Right lung (tissue), 5 donors: ENCODE results near the gene PARM1. TPM values are rescaled to one million over a fixed set of nuclear protein-coding genes. Genes with fewer than 3 reads are reported as not detected.

Source experiments
- DNase-seq, 2 donors: peaks; one replicate each; pipeline ENCODE4 v3.0.0-alpha.2; 2013
- polyA plus RNA-seq, 5 donors: library from polyadenylated mRNA; unstranded; fragments of 120-200 nt; gene quantifications; one replicate each; pipeline versions ENCODE4 v1.2.1 to v1.2.3, GENCODE V29; 2013; ENCODE audit warnings: inconsistent platforms in 1 of 5, low replicate concordance in 1 of 5; ENCODE audit not compliant: insufficient read length in 5 of 5, insufficient read depth in 1 of 5

Gene PARM1
- polyA plus RNA-seq, 5 donors, result 29.9 to 59.5 (median 44.9) TPM

DNA sequence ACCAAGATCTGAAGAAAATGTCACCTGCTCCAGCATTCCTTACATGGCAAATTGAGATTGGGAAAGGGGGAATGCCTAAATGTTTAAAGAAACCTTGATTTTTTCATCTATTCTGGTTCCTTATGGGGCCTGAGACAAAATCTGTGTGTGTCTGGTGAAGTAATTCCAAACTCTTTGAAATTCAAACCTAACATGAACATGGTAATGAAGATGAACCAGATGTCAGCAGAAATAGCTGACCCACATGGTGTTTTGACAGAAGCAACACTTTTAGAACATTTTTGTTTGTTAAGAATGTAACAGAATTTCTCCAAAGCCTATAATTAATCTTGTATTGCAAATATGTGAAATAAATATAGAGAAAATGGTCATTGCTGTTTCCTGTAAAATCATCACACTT is 133.0 kb downstream of the PARM1 start:
- DNase-seq, result no peak

DNA sequence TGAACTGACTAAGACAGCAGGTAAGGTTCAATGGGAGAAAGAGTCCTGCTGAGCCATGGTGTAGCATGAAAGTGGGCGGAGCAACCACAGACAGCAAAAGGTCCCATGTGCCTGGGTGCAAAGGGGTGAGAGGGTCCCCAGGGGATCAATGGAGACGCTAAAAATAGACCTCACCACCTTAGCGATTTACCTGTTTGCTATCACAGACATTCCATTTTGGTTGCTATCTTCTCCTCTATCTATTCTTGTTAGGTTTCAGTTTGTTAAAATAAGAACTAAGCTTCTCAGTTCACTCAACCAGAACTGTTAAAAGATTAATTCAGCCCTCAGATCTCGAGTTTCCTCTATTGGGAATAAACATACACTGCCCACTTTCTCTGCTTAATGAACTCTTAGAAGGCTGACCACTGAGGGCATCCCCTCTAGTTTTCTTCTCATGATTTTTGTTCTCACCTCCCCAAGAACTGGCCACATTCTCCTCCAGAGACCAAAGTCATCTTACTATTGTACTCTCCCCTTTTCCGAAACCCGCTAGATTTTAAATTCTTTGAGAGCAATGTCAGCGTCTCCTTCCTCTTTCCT is 136.7 kb downstream of the PARM1 start:
- DNase-seq, result no peak

DNA sequence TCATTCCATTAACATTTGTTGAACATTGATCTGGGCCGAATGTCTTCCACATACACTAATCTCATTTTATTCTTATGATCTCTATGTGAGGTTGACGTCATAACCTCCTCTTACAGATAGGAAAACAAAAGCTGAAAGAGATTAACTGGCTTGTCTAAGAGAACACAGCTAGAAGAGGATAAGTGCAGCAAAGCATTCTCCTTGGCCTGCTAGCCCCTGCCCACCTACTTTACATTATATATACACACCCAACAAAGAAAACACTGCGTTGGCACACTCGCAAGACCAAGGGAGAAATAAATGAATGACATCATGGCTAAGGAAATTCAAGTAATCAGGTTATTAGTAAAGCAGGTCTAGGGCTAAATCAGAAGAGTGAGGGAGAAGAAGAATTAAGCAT is 138.4 kb downstream of the PARM1 start:
- DNase-seq, result no peak

DNA sequence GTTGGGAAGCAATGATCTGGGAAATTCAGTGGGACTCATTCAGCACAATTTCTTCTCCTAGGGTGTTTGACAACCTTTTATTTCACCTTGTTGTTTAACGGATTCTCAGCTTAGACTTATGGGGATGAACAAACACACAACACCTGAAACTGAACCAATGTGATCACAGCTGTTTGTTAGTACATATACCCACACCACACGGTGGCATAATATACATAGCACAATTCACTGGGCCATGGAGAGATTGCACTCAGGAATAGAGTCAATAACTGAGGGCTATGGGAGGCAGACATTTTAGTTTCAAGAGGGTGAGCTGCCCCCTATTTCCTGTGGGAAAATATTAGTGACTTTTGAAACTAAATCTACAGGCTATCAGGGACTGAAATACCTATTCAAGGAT is 148.0 kb downstream of the PARM1 start:
- DNase-seq, result no peak

DNA sequence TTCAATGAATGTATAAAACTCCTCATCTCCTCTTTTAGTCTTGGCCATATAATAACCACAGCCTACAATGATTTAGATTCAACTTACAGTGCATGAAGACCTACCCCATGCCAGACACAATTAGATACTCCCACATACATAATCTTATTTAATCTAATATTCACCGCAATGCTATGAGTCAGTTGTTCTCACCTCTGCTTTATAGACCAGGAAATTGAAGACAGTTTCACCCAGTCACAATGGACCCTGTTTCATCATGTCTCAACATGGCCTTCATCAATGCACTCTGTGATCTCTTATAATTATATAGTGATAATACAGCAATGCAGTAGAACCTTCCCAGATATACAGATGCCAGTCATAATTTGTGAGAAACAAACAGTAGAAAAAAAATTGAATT is 148.6 kb downstream of the PARM1 start:
- no peak for DNase-seq

DNA sequence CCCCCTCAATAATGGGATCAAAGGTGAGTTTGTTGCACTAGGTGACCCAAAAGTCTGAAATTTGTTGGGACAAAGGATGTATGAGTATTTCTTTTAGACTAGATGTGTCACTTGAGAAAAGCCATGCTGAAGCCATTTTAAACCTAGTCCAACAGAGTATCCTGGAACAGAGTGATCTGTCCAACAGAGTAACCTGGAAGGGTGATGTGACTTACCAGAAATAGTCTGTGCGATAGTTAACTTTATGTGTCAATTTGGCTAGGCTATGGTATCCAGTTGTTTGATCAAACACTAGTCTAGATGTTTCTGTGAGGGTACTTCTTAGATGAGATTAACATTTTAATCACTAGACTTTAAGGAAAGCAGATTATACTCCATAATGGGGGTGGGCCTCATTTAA is 154.5 kb downstream of the PARM1 start:
- DNase-seq, result no peak

DNA sequence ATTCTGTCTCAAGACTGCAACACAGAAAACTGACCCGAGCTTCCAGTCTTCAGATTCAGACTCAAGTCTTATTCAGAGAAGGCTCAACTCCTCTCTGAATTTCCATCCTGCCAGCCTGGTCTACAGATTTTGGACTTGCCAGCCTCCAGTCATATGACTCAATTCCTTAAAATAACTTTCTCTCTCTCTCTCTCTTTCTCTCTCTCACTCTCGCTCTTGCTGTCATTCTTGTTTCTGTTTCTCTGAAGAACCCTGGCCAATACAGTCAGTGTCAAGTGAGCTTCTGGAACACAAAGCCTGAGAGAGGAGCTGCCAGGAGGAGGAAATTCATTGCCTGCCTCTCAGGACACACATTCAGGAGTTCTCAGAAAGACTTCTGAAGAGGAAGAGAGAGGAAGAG is 154.9 kb downstream of the PARM1 start:
- DNase-seq, result no peak

DNA sequence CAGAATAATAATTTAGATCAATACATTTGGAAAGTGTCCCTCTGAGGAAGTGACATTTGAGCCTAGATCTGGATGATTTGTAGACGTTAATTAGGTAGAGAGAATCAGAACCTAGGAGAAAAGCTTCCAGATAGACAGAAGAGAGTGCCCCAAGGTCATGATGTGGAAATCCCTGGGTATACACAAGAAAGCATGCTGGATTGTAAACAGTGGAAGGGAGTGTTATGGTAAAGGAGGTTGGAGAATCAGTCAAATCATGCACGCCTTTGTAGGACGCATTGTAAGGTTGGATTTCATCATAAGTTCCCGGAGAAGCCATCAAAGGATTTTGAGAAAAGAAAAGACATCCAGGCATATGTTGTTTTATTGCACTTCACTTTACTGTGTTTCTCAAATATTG is 156.3 kb downstream of the PARM1 start:
- DNase-seq, result no peak

DNA sequence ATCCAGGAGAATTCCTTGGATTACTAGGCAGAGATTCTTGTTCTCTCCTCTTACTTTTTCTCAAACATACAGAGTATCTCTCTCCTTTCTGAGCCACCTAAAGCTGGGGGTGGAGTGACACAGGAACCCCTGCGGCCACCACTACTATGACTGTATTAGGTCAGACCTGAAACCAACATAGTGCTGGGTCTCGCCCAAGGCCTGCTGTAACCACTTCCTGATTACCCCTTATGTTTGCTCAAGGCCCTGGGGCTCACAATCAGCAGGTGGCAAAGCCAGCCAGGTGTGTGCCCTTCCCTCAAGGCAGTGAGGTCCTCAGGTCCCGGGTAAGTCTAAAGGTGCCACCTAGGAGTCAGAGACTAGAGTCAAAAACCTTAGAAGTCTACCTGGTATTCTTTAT is 166.4 kb downstream of the PARM1 start:
- DNase-seq, result no peak

Other genes starting within 250 kb of the PARM1 start
- 1 to 10 TPM; 5.2 to 7.7 (median 5.5) TPM for gene BTC, start 138.6 kb upstream of the PARM1 start, polyA plus RNA-seq